NCI-H748 (cell line): ENCODE measurements around the gene EN2.
A peak's percentile ranks its signal among the peaks of the same experiment; 100 is the strongest.

Experiments
- DNase-seq: peaks from one replicate; lab custom pipeline; 2025; ENCODE audit not compliant: unreplicated experiment; lab: John Stamatoyannopoulos, UW

Gene EN2

GRCh38 chr7:155484483-155485399 lies 26.8 kb downstream of the EN2 start:
- no peak for DNase-seq

DNA sequence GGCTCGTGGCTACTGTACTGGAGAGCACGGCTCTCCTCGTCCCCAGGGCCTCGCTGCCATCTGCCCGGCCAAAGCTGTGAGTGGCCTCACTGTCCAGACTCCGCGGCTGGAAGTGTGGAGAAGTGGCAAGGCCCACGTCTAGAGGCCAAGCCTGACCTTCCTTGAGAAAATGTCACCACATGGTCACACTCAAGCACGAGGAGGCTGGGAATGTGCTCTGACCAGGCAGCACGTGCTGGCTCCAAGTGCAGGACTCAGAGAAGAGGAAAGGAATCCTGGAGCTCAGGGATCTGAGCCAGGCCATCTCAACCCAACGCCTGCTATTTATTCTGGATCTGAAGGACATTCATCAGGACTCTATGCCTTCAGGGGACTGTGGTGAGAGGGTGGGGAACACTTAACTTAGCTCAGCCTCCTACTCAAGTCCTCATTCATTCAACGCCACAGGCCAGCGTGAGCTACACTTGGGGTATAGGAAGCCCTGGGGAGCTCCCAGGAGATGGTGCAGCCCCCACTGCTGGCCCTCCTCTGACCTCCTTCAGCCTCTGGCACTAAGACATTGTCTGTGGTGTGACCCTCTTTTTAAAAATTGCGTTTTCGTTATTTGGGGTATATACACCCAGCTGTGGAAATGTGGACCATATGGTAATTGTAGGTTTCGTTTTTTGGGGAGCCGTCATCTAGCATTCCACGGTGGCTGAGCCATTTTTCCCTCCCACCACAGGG lies 29.0 kb downstream of the EN2 start:
- no peak for DNase-seq

- no peak for DNase-seq
Measured at GRCh38 chr7:155487509-155488482, 29.9 kb downstream of the EN2 start.

DNA sequence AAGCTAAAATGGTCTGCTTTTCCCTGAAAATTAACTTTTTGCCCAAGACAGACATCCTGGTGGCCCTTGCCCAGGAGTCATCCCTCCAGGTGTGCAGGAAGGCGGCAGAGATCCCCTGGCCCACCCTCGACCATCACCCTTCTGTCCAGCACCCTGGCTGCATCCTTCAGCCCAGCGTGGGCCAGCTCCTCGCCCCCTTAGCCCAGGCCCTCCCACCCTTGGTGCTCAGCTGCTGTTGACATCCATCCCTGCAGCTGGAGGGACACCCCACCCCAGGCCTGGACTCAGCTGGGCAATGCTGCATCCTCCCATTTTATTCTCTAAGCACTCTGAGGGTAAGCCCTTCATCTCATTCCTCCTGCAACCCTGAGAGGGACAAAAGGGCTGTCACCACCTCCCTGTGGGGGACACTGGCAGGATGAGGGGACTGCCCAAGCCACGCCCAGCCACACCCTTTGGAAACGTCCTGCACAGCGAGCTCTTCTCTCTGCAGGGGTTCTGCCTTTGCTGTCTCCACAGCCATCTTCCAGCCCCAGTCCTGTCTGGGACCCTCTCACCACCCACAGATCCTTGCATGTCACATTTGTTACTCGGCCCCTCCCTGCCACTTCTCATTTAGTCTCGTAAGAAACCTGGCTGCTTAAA lies 30.7 kb downstream of the EN2 start:
- no peak for DNase-seq

DNA sequence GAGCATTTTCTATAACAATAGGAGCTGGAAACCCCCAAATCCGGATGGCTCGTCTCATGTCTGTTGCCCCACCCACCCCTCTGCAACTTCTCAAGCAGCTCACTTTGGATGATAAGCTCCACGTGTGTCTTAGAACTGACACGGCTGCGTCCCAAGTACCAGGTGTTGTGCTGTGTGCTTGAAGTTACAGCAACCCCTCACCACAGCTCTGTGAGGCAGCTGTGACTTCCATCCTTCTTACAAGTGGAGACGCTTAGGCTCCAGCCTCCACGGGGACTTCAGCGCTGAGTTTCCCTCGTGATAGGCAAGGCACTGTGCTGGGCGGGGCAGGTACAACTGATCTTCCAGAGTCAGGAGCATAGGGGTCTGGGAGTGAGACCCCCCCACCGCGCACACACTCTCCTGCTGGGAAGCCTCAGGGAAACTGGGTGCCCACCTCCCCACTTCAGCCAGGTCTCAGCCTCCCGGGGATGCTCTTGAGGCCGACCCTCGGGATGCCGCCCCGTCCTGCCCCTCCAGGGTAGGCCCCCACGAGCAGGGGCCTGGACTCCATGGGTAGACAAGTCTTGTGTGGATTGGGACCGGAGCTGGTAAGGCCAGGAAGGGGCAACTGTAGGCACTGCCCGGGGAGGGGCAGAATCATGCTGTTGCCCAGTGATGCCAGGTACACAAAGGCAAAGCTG lies 31.4 kb downstream of the EN2 start:
- no peak for DNase-seq

DNA sequence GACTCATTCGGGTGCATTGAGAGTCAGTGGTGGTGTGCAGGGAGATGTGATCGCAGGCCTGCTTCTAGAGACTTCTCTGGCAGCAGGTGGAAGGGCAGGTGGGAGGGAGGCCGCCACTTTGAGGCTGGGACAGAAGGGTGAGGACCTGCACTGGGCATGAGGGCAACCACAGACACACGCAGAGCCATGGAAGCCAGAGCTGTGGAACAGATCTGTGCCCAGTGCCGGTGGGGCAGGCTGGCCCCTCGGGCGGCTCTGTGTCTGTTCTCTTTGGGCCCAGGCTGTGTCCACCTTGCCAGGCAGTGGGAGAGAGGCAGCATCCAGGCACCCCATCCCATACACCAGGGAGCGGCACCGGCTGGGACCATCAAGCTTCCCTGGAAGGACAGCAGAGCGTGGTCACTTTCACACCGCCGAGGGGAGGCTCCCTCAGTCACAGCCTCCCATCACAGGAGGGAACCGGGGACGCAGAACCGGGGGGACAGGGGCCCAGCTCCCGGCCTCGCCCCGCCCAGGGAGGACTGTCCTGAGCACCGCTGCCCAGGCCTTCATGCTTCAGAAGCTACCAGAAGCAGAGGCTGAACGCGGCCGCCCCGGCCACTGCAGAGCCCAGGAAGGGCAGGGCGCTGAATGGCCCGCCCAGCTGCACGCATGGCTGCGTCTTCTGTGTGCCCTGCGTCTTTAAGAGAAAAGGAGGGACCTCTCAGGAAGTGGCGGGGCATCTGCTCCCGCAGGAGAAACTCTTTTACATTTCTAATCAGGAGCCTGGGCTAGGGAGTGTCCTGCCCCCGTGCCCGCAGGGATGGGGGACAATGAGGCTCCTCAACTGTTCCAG lies 32.1 kb downstream of the EN2 start:
- DNase-seq: no peak

DNA sequence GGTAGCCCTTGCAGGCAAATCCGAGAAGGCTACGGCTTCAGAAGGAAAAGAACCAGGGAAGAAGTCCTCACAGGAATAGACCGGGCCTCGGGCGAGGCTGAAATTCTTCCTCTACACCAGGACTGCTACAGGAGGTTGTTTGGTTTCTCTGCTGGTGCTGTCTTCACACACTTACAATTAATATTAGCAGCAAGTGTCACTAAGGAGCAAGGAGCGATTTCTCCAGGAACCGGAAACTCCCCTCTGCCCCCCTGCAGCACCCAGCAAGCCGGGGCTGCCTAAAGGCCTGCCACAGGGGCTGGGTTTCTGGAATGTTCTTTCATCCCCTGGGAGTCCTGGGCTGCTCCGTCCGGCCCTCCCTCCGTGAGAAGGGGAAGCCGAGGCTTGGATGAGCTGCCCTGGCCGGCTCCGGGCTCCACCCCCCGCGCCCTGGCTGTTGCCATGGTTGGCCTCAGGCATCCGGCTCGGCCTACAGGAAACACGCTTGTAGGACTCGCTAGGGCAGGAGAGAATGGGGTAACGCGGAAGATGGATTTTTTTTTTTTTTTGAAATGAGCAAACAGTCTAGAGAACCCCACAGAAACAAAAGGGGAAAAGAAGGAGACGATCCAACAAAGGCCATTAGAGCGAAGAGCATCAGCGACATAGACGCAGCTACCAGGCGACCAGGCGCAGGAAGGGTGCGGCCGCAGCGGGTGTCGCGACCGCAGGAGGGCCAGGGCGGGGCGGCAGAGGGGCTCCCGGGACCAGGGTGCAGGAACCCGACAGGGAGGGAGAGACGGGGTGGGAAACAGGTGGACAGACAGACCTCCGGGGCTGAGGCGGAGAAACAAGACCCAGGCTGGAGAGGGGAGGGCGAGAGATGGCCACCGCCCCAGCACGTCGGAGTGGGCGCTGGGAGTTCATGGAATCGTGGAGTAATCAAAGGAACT lies 33.0 kb downstream of the EN2 start:
- DNase-seq: no peak

DNA sequence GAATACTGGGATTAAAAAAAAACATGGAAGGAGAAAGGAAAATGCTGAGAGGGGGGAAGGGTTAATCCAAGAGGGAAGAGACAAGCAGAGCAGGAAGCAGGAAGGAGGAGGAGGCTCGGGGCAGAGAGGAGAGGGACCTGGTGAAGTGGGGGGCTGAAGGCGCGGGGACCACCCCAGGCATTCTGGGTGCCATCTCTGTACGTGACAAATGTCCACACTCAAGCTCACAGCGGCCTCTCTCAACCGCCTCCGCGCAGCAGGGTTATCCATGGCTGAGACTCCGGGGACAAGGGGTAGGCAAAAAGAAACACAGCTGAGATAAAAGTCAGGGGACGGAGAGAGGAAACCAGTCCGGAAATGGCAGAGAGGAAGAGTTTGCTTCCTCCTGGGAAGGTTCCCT lies 33.9 kb downstream of the EN2 start:
- DNase-seq: no peak

DNA sequence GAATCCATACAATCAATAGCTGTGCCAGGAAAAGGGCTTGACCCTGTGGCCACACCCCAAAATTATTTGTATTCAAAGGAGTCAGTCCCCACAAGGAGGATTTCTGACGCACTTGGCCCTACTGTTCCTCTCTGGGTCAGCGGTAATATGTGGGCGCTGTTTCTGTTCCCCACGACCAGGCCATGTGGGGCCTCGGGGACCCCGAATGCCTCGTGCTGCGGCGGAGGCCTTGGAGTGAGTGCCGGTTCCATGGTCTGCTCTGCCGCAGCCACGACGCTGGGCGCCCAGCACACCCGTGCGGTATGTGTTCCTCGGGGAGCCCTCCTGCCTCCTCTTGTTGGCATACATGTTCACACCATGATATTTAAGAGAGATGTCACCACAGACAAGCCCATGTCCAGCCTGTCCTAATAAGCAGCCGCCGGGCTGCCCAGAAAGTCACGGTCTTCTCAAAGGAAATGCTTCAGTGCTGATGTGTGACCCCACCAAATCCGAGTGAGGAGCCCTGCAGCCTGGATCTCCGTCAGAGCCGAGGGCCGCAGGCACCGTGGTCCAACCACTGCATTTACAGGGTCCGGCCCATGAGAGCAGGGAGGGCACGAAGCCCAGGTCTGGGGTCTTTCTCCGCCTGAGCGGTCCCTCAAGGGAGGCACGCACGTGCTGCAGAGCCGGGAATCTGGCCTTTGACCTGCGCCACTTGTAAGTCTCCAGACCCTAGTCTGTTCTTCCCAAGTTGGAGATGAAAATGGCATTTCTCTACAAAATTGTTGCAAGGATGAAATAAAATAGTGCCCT lies 36.0 kb downstream of the EN2 start:
- DNase-seq: no peak

DNA sequence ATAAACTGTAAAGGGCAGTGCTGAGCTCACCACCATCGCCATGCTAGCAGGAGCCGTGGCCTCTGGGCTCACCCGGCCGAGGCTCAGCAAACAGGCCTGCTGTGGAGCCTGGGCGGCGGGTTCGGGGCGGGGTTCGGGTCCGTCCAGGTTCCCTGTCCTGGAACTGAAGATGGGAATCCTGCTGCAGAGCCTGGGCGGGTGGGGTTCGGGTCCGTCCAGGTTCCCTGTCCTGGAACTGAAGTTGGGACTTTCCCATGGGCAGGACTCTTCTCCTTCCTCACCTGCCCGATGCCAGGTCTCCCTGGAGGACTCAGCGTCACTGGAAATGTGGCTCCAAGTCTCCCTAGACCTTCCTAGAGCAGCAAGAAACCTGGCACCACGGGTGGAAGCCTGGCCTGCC lies 36.6 kb downstream of the EN2 start:
- no peak for DNase-seq

GRCh38 chr7:155495440-155496248 lies 37.7 kb downstream of the EN2 start:
- no peak for DNase-seq

GRCh38 chr7:155496267-155497005 lies 38.5 kb downstream of the EN2 start:
- DNase-seq: no peak

DNA sequence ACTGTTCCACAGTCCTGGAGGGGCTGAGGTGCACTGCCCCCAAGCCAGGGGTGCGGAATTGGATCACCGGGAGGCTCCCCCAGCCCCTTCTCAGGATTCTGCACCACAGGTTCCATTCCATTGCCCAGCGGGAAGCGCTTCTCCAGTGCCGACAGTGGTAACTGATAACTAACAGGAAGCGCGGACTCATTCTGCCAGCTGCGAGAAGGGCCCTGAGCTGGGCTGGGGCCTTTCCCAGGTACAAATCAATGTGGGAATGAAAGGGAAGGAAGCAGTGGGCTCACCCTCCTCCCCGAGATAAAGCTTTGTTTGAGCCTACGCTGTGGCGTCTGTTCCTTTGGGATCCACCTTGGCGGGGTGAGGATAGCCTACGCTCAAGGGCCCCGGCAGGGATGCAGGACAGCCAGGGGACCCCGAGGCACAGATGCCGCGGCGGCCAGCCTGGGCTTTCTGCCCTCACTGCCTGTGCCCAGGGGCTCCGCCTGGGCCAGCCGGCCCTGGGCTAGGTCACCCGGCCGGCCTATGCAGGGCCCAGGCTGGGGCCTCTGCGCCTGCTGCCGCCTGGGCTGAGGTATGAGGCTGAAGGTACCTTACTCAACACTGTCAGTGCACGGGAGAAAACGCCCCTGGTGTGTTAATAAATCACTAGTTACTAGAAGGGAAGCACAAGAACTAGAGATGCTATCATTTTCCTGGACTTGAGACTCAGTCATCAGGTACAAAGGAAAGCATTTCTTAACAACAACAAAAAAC lies 39.4 kb downstream of the EN2 start:
- no peak for DNase-seq

DNA sequence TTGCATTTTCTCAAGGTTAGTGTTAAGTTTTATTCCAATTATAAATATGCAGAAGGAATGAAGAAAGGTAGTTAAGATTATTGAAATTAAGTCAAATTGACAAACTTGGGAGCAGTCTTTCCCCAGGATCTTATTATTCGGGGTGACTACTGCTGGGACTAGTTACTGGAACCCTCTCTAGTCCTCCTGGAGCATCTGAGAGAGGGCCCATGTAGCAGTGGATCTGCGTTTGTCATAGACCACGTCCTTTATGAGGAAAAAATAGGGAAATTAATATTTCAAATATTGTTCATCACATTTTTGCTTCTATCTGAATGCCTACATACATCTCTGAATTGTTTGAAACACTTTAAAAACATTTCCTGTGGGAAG lies 47.5 kb downstream of the EN2 start:
- no peak for DNase-seq

DNA sequence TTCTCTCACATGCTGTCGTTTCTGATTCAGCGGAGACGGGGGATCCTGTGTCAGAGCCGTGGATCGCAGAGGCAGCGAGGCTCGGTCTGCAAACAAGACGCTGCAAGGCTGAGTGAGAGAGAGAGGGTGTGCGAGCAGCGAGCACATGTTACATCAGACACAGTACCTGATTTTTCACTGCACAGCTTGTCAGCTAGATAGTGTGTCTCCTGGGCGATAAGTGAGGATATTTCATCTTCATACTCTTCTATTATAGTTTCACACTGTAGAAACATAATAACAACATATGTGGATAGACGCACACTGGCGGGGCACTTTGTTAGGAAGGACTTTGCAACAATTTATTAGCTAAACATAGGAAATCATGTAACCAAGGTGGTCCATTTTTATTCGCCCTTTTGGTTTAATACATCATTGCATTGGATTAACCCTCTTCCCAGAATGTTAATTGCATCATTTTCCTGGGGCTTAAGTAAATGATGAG lies 49.0 kb downstream of the EN2 start:
- DNase-seq: peak; percentile 69
